ENCODE data around the gene P2RY2.

GRCh38 chr11:73210916-73211667, 7.0 kb upstream of the P2RY2 start:
- TF ChIP-seq CBX3 (IDR thresholded peaks at IDR 0.05; ENCODE audit: borderline replicate concordance, low read depth) (no peak), FOXM1 (IDR thresholded peaks at IDR 0.05; ENCODE audit: low read depth, low read length) (no peak)

Measured in GM12878 (cell line).